HCT116 (cell line): ENCODE measurements around the gene ADAMTS13. TPM values are rescaled to one million over a fixed set of nuclear protein-coding genes. Genes with fewer than 3 reads are reported as not detected.

Experiments
- ATAC-seq: fragments of 200-7000 bp; cut with Tn5 transposase; 2 replicates; pipeline ENCODE4 v1.9.1; 2020; ENCODE audit warnings: mild to moderate bottlenecking, moderate library complexity
- BruUV-seq: library from RNA; stranded (reverse); fragments of 400-500 nt; replicated peaks from 2 replicates; lab custom pipeline; 2021; lab: Mats Ljungman, UMichigan
- CTCF ChIA-PET: fragments of 300-600 bp; sonication (Branson Sonifier 250); formaldehyde crosslinking; loops from one replicate; lab custom pipeline; 2021; ENCODE audit warnings: antibody characterized with exemption; lab: Charles Lee
- POLR2A ChIA-PET: fragments of 300-600, 350-600 bp; sonication (Branson Sonifier 250); formaldehyde crosslinking; loops from one replicate; lab custom pipeline; 2021; ENCODE audit warnings: antibody characterized with exemption; lab: Charles Lee
- RAD21 ChIA-PET, 2 experiments: fragments of 300-600 bp; sonication (Branson Sonifier 250); formaldehyde crosslinking; loops; one replicate each; lab custom pipeline; 2023; ENCODE audit warnings: low total read pairs in 2 of 2; ENCODE audit not compliant: uncharacterized antibody in 2 of 2, unreplicated experiment in 2 of 2, low non-redundant PET in 1 of 2; lab: Charles Lee
- DNase-seq: peaks from one replicate; pipeline ENCODE4 v3.0.0-alpha.2; 2010; ENCODE audit warnings: low read depth, low spot score
- H2AFZ ChIP-seq: fragments of 200-600 bp; shearing (Covaris generic), sonication (generic); 2 replicates; pipeline ENCODE4 v1.6.1; 2017; ENCODE audit warnings: low read depth, mixed run types, mixed read lengths, antibody characterized with exemption, low read length; ENCODE audit not compliant: poor library complexity, severe bottlenecking
- H3K27ac ChIP-seq: 2 replicates; pipeline ENCODE4 v1.5.1; 2012; ENCODE audit warnings: low read depth, low read length
- H3K27me3 ChIP-seq: fragments of 200-600 bp; sonication (generic); 2 replicates; pipeline ENCODE4 v1.6.1; 2016; ENCODE audit warnings: mixed run types, low read length, mixed read lengths; ENCODE audit not compliant: insufficient read depth
- H3K36me3 ChIP-seq, 2 experiments: fragments of 200-500 bp in 1 of 2; fragments of 200-600 bp in 1 of 2; sonication (Bioruptor generic) in 1 of 2; sonication (generic) in 1 of 2; 2 replicates each; pipeline versions ENCODE4 v1.5.1 to v1.6.1; 2014 to 2016; ENCODE audit warnings: low read length in 2 of 2, inconsistent platforms in 1 of 2, mixed read lengths in 1 of 2, mixed run types in 1 of 2; ENCODE audit not compliant: insufficient read depth in 2 of 2, control insufficient read depth in 1 of 2
- H3K4me1 ChIP-seq, 2 experiments: fragments of 200-600 bp in 1 of 2; sonication (generic) in 1 of 2; 2 replicates each; pipeline versions ENCODE4 v1.5.1 to v1.6.1; 2012 to 2017; ENCODE audit warnings: low read length in 2 of 2, inconsistent platforms in 1 of 2, mild to moderate bottlenecking in 1 of 2, mixed read lengths in 1 of 2, mixed run types in 1 of 2, moderate library complexity in 1 of 2; ENCODE audit not compliant: insufficient read depth in 2 of 2, control insufficient read depth in 1 of 2
- H3K4me2 ChIP-seq: fragments of 200-600 bp; sonication (generic); 2 replicates; pipeline ENCODE4 v1.6.1; 2017; ENCODE audit warnings: mixed run types, low read length, mixed read lengths
- H3K4me3 ChIP-seq, 2 experiments: fragments of 200-600 bp in 1 of 2; sonication (generic) in 1 of 2; replicated peaks in 1 of 2; 2 replicates each; pipeline ENCODE4 v1.5.1; 2011 to 2016; ENCODE audit warnings: low read length in 2 of 2, control low read depth in 1 of 2, low read depth in 1 of 2, mild to moderate bottlenecking in 1 of 2, mixed read lengths in 1 of 2, mixed run types in 1 of 2
- H3K79me2 ChIP-seq: fragments of 200-600 bp; sonication (generic); 2 replicates; pipeline ENCODE4 v1.6.1; 2017; ENCODE audit warnings: mild to moderate bottlenecking, mixed run types, low read length, moderate library complexity, mixed read lengths; ENCODE audit not compliant: insufficient read depth
- H3K9ac ChIP-seq: fragments of 200-600 bp; sonication (generic); 2 replicates; pipeline ENCODE4 v1.6.1; 2016; ENCODE audit warnings: low read length, mixed read lengths
- H3K9me2 ChIP-seq: fragments of 200-600 bp; sonication (generic), shearing (Covaris generic); 2 replicates; pipeline ENCODE4 v1.6.1; 2017; ENCODE audit warnings: mixed run types, mild to moderate bottlenecking, moderate library complexity; ENCODE audit not compliant: insufficient read depth
- H3K9me3 ChIP-seq, 2 experiments: fragments of 200-500 bp in 1 of 2; fragments of 200-600 bp in 1 of 2; sonication (Bioruptor generic) in 1 of 2; sonication (generic) in 1 of 2; 2 replicates each; pipeline ENCODE4 v1.6.1; 2014 to 2017; ENCODE audit warnings: low read length in 2 of 2, mixed read lengths in 2 of 2, inconsistent platforms in 1 of 2, low read depth in 1 of 2, mild to moderate bottlenecking in 1 of 2, mixed run types in 1 of 2, moderate library complexity in 1 of 2; ENCODE audit not compliant: control insufficient read depth in 1 of 2, insufficient read depth in 1 of 2
- H4K20me1 ChIP-seq: fragments of 200-600 bp; sonication (generic), shearing (Covaris generic); 2 replicates; pipeline ENCODE4 v1.6.1; 2017; ENCODE audit warnings: mixed run types, mild to moderate bottlenecking, moderate library complexity; ENCODE audit not compliant: insufficient read depth
- CEBPB ChIP-seq: IDR thresholded peaks from 2 replicates; pipeline ENCODE4 v1.6.1; 2012; ENCODE audit warnings: low read depth
- EGR1 ChIP-seq: IDR thresholded peaks from 2 replicates; pipeline ENCODE4 v1.6.1; 2012; ENCODE audit warnings: low read depth
- ELF1 ChIP-seq: IDR thresholded peaks from 2 replicates; pipeline ENCODE4 v1.6.1; 2012; ENCODE audit warnings: low read depth, borderline replicate concordance
- EZH2 ChIP-seq: fragments of 200-600 bp; sonication (generic); IDR thresholded peaks from 2 replicates; pipeline ENCODE4 v1.6.1; 2017; ENCODE audit warnings: antibody characterized with exemption, mixed run types
- EZH2phosphoT487 ChIP-seq: fragments of 200-600 bp; IDR thresholded peaks from 2 replicates; pipeline ENCODE4 v1.6.1; 2018; ENCODE audit warnings: antibody characterized with exemption, borderline replicate concordance
- FOSL1 ChIP-seq: IDR thresholded peaks from 2 replicates; pipeline ENCODE4 v1.6.1; 2012; ENCODE audit warnings: low read depth
- POLR2A ChIP-seq: IDR thresholded peaks from 2 replicates; pipeline ENCODE4 v1.7.0; 2011; ENCODE audit warnings: borderline replicate concordance; ENCODE audit not compliant: insufficient read depth, insufficient read length; ENCODE audit errors: extremely low read depth
- POLR2AphosphoS5 ChIP-seq: IDR thresholded peaks from 2 replicates; pipeline ENCODE4 v1.6.1; 2011; ENCODE audit warnings: mild to moderate bottlenecking, low read depth, low read length, moderate library complexity
- SP1 ChIP-seq: IDR thresholded peaks from 2 replicates; pipeline ENCODE4 v1.6.1; 2012; ENCODE audit warnings: low read depth
- SRF ChIP-seq: IDR thresholded peaks from 2 replicates; pipeline ENCODE4 v1.6.1; 2012; ENCODE audit warnings: low read depth
- TCF7L2 ChIP-seq: IDR thresholded peaks from 2 replicates; pipeline ENCODE4 v1.7.0; 2011; ENCODE audit warnings: borderline replicate concordance, inconsistent platforms; ENCODE audit not compliant: insufficient read depth, insufficient read length; ENCODE audit errors: extremely low read depth
- YY1 ChIP-seq: IDR thresholded peaks from 2 replicates; pipeline ENCODE4 v1.6.1; 2011; ENCODE audit warnings: low read length, low read depth, moderate library complexity, mild to moderate bottlenecking; ENCODE audit not compliant: insufficient replicate concordance; ENCODE audit errors: extremely low read depth
- ZFX ChIP-seq: fragments of 450-650 bp; IDR thresholded peaks from 2 replicates; pipeline ENCODE4 v1.6.1; 2017
- ZNF274 ChIP-seq: fragments of 200-500 bp; sonication (Bioruptor generic); IDR thresholded peaks from 2 replicates; pipeline ENCODE4 v1.6.1; 2014; ENCODE audit warnings: mild to moderate bottlenecking, low read depth, low read length, inconsistent platforms
- intact Hi-C: fragments of 100-400 bp; cut with micrococcal nuclease; formaldehyde crosslinking; loops from 2 replicates; pipeline ENCODE4 v1.10.0; 2022
- total RNA-seq: library from RNA; stranded (reverse); gene quantifications from one replicate; pipeline ENCODE4 v1.2.1, GENCODE V29; 2021; ENCODE audit not compliant: unreplicated experiment
- TF ChIP-seq, protein P1 (sequence below): IDR thresholded peaks from 2 replicates; pipeline ENCODE4 v1.6.1; 2012
- TF ChIP-seq, protein P2 (sequence below): IDR thresholded peaks from 2 replicates; pipeline ENCODE4 v1.6.1; 2012; ENCODE audit warnings: low read depth

The ADAMTS13 gene
- total RNA-seq, 1 experiment from 2014 or later = 9.2 TPM

DNA sequence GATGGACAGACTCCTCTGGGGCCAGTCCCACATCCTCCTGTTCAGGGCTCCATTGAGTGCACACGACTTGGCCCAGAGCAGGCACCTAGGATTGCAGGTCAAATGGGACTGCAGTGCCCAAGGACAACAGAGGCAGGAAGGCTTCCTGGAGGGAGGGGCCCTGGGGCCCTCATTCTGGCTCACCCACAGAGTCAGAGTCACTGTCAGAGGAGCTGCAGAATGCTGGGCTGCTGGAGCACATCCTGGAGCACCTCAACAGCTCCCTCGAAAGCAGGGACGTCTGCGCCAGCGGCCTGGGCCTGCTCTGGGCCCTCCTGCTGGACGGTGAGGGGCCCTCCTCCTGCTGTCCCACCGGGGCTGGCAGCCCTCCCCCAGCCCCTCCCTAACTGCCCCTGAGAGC, 19.5 kb upstream of the ADAMTS13 start:
- POLR2A ChIA-PET = no interaction called here
- Histone ChIP-seq H3K4me2 (no peak overlapping the region), H3K9ac (no peak overlapping the region)

More for the DNA sequence above, 19.5 kb upstream of the ADAMTS13 start:
- H3K36me3 ChIP-seq = peaks cover 15 to 23% of the 10 kb centered on the region in 2 experiments; a peak in 3 of 4 replicates
- H3K79me2 ChIP-seq = no peaks in the 10 kb centered on the region; the same call in 1 of the 2 replicates
- ATAC-seq (no peak), DNase-seq (no peak)
- ChIA-PET CTCF (interaction anchor here (2.9 kb wide), 1 partner anchor 216 kb away, joined by 14 read pairs; no protein-coding TSS in a partner anchor), RAD21 (interaction anchor here in 1 of 2 experiments (0.6 kb wide), 1 partner anchor 48 kb away, joined by 4 read pairs; no protein-coding TSS in a partner anchor)
- no peaks in the 10 kb centered on the region for H3K9me3 ChIP-seq
- peaks cover 0 to 5% of the 10 kb centered on the region in 2 experiments; a peak in 1 of 4 replicates for H3K4me1 ChIP-seq
- no peak overlapping the region for H3K4me3 ChIP-seq
- H3K27me3 ChIP-seq = no peaks in the 10 kb centered on the region
- no peaks in the 10 kb centered on the region for H3K9me2 ChIP-seq
- TF ChIP-seq ELF1 (no peak), SRF (no peak), ZNF274 (no peak), POLR2A (no peak), EZH2 (no peak), YY1 (no peak), FOSL1 (no peak), CEBPB (no peak), SP1 (no peak), ZFX (no peak), POLR2AphosphoS5 (no peak), TCF7L2 (no peak), EZH2phosphoT487 (no peak), EGR1 (no peak)
- TF ChIP-seq, protein P1, sequence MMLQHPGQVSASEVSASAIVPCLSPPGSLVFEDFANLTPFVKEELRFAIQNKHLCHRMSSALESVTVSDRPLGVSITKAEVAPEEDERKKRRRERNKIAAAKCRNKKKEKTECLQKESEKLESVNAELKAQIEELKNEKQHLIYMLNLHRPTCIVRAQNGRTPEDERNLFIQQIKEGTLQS = no peak
- TF ChIP-seq, protein P2, sequence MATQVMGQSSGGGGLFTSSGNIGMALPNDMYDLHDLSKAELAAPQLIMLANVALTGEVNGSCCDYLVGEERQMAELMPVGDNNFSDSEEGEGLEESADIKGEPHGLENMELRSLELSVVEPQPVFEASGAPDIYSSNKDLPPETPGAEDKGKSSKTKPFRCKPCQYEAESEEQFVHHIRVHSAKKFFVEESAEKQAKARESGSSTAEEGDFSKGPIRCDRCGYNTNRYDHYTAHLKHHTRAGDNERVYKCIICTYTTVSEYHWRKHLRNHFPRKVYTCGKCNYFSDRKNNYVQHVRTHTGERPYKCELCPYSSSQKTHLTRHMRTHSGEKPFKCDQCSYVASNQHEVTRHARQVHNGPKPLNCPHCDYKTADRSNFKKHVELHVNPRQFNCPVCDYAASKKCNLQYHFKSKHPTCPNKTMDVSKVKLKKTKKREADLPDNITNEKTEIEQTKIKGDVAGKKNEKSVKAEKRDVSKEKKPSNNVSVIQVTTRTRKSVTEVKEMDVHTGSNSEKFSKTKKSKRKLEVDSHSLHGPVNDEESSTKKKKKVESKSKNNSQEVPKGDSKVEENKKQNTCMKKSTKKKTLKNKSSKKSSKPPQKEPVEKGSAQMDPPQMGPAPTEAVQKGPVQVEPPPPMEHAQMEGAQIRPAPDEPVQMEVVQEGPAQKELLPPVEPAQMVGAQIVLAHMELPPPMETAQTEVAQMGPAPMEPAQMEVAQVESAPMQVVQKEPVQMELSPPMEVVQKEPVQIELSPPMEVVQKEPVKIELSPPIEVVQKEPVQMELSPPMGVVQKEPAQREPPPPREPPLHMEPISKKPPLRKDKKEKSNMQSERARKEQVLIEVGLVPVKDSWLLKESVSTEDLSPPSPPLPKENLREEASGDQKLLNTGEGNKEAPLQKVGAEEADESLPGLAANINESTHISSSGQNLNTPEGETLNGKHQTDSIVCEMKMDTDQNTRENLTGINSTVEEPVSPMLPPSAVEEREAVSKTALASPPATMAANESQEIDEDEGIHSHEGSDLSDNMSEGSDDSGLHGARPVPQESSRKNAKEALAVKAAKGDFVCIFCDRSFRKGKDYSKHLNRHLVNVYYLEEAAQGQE = no peak
- no peak overlapping the region for H2AFZ ChIP-seq
- intact Hi-C loops = no loop called here
- H3K27ac ChIP-seq = no peak overlapping the region
- no peaks in the 10 kb centered on the region for H4K20me1 ChIP-seq
- BruUV-seq = no TSS peak
